HTR-8/SVneo (cell line): ENCODE results near the gene PAPOLB.
"Not testable (repeated sequence)": the region's sequence is repeated elsewhere in the genome, so short reads cannot be mapped to it uniquely, and the experiment has no call there.

ENCODE experiments used
- DNase-seq: peaks from one replicate; pipeline ENCODE4 v3.0.0; 2011; ENCODE audit warnings: low spot score, mixed read lengths; ENCODE audit not compliant: insufficient read length
- FAIRE-seq: peaks from 2 replicates; lab custom pipeline; 2011; peaks lifted over from hg19 to GRCh38; lab: Jason Lieb, UNC

Gene PAPOLB

GRCh38 chr7:4861673-4862072, at the start of gene PAPOLB:
Gene PAPOLB (minus strand): TSS chr7:4862030. CDS start chr7:4861810, 220 bp downstream.
- FAIRE-seq, result no peak

GRCh38 chr7:4911111-4911828, 49.4 kb upstream of the PAPOLB start:
- FAIRE-seq, result no peak
- DNase-seq, result no peak

More at GRCh38 chr7:4861673-4862072, at the start of gene PAPOLB:
- DNase-seq, result no peak

DNA sequence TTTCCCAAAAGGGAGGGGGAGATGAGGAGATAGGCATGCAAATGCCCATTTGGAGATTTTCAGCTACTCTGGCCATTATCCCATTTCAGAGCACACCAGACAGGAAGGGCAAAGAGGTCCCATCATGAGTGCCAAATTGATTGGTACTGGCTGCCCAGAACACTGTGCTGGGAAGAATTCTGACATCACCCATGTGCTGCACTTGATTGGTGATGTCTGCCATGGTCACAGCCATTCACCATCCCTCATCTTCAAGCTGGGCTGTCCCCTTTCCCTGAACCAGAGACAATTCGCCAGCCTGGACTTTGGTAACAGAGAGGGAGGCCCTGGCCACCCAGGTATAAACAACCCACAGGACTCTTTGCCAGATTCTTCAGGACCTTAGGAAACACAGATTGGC, 44.9 kb upstream of the PAPOLB start:
- no peak for FAIRE-seq
- DNase-seq, result no peak

DNA sequence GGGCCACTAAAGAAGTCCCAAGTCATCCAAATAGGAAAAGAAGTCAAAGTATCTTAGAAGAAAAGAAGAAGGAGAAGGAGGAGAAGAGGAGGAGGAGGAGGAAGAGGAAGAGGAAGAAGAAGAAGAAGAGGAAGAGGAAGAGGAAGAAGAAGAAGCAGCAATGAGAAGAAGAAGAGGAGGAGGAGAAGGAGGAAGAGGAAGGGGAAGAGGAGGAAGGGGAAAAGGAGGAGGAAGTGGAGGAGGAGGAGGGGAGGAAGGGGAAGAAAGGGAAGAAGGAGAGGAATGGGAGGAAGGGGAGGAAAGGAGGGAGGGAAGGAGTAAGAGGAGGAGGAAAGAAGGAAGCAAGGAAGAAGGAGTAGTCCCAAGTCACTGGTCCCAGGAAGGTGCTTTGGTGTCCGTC, 43.3 kb upstream of the PAPOLB start:
- DNase-seq (no peak), FAIRE-seq (no peak)

DNA sequence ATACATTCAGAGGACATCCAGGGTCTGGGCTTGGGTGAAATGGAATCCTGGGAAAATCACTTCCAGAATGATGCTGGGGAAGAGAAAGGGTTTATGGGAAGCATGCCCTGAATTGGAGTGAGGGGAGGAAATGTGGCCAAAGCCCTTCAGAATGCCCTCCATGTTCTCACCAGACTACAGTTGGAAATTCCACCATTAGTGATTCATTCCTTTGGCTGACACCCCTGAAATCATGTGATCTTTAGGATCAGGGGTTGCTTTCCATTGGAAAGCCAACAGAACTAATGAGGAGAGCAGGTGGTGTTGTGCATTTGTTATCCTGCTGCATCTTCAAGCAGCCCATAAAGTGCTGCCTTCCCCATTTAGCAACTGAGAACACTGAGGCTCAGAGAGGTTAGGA, 42.5 kb upstream of the PAPOLB start:
- no peak for FAIRE-seq
- no peak for DNase-seq

- FAIRE-seq (no peak), DNase-seq (no peak)
Measured at GRCh38 chr7:4895766-4896165, 33.9 kb upstream of the PAPOLB start.

- FAIRE-seq (no peak), DNase-seq (no peak)
Measured at GRCh38 chr7:4894482-4894881, 32.7 kb upstream of the PAPOLB start.

GRCh38 chr7:4893929-4894475, 32.2 kb upstream of the PAPOLB start:
- no peak for FAIRE-seq

GRCh38 chr7:4893188-4893587, 31.4 kb upstream of the PAPOLB start:
- FAIRE-seq, result not testable (repeated sequence)

More at GRCh38 chr7:4893929-4894475, 32.2 kb upstream of the PAPOLB start:
- DNase-seq, result no peak

GRCh38 chr7:4891522-4891921, 29.7 kb upstream of the PAPOLB start:
- FAIRE-seq, DNase-seq: not testable (repeated sequence)

More at GRCh38 chr7:4893188-4893587, 31.4 kb upstream of the PAPOLB start:
- not testable (repeated sequence) for DNase-seq

- DNase-seq, result no peak
- FAIRE-seq, result peak; percentile 51
Measured at GRCh38 chr7:4889682-4890081, 27.9 kb upstream of the PAPOLB start.

- FAIRE-seq (no peak), DNase-seq (no peak)
Measured at GRCh38 chr7:4888161-4888560, 26.3 kb upstream of the PAPOLB start.

DNA sequence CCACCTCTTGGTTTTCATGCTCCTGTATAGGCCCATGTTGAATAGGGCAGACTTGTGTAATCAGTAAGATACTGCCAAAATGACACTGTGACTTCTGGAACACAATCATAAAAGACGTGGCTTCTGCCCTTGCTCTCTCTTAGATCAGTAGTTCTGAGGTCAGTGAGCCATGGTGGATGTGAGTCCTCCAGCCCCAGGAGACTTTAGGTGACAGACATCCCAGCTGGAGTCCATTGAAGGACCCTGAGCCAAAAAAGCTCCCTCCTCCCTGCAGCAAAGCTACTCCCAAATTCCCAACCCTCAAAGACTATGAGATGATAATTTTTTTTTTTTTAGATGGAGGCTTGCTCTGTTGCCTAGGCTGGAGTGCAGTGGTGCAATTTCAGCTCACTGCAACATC, 24.8 kb upstream of the PAPOLB start:
- no peak for FAIRE-seq
- no peak for DNase-seq

- DNase-seq, result no peak
- FAIRE-seq, result no peak
Measured at GRCh38 chr7:4885317-4885807, 23.5 kb upstream of the PAPOLB start.

DNA sequence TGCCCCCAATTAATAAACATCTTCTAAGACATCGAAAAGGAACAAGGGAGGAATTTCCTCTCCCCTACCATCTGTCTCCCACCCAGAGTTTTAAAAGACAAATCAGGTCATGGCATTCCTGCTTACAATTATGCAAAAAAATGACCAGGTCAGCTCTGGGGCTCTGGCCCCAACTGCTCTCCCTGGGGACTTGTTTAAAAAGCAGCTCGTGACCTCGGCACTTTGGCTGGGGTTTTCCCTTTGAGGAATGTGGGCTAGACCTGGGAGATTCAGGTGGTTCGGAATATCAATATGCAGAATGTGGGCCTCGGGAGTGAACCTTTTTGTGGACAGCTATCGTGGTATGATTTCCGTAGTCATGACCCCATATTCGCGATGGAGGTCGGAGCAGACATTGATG, 22.3 kb upstream of the PAPOLB start:
- no peak for FAIRE-seq
- DNase-seq, result no peak

GRCh38 chr7:4883372-4884144, 21.7 kb upstream of the PAPOLB start, which contains the start of gene RADIL:
Gene RADIL (minus strand): TSS chr7:4883716. CDS start chr7:4878139, 5,577 bp downstream.
- DNase-seq (peak; percentile 98), FAIRE-seq (peak; percentile 96)

- DNase-seq (no peak), FAIRE-seq (no peak)
Measured at GRCh38 chr7:4883033-4883371, 21.2 kb upstream of the PAPOLB start.

DNA sequence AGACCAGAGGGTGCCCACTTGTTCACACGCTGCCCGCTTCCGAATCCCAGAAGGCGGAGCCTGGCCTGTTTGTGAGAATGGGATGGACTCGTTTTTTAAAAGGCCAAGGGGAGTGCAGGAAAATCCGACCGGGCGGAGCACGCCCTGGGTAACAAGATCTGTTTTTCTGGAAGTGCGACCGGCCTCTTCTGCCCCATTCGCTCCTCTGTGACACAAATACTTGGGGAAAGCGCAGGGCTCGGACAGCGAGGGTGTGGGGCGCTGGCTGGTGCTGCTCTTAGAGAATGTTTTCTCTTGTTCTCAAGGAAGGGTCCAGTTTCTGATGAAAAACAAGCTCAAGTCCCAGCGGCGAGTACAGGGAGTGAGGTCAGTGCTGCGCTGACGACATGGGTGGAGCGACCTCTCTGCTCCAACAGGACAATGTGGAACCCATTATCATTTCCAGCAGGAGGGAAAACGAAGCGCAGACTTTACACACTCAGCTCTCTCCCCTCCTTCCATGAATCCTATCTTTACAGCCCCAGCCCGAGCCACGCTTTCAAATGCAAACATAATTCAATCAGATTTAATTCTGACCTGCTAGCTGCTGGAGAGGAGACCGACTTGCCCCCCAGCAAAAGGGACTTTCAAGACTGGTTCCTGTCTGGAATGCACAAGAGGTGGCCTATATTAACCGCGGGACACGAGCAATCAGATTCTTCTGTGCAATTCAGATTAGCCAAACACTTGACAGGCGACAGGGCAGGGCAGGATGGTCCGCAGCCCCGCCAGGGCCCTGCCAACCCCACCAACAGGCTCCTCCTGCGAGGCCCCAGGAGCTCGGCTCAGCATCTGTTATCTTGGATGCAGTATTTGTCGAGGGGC, 20.6 kb upstream of the PAPOLB start:
- DNase-seq, result peak; percentile 40

GRCh38 chr7:4880218-4880617, 18.4 kb upstream of the PAPOLB start:
- no peak for FAIRE-seq
- DNase-seq, result no peak

More for the DNA sequence above, 20.6 kb upstream of the PAPOLB start:
- FAIRE-seq, result peak; percentile 57
